Gastrocnemius medialis (tissue), 4 donors: ENCODE results near the gene CLCF1.

Experiments used
- POLR2A ChIP-seq, 2 donors: fragments of 450-650 bp; IDR thresholded peaks; one replicate each; pipeline ENCODE4 v1.6.1; 2017; ENCODE audit warnings: antibody characterized with exemption in 2 of 2, mild to moderate bottlenecking in 2 of 2, moderate library complexity in 2 of 2
- TF ChIP-seq, protein P1 (sequence below), 5 experiments: fragments of 450-650 bp in 3 of 5; fragments of 200-600 bp in 2 of 5; sonication (generic) in 2 of 5; IDR thresholded peaks in 4 of 5; conservative IDR thresholded peaks in 1 of 5; 1 replicate in 4 of 5; 2 replicates in 1 of 5; pipeline ENCODE4 v1.5.1; 2016 to 2019; ENCODE audit warnings: antibody characterized with exemption in 5 of 5, mild to moderate bottlenecking in 3 of 5, moderate library complexity in 3 of 5

DNA sequence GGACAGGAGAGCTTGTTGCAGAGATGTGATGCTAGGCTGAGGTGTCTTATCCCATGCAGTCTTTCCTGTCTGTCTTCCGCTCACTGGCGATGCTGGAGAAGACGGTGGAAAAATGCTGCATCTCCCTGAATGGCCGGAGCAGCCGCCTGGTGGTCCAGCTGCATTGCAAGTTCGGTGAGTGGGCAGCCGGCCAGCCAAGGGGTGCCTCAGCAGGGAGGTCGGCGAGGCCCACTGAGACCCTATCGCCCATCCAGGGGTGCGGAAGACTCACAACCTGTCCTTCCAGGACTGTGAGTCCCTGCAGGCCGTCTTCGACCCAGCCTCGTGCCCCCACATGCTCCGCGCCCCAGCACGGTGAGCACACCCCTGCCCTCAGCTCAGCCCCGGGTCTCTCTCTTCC is 20.0 kb upstream of the CLCF1 start:
- TF ChIP-seq POLR2A (IDR thresholded peaks at IDR 0.05): no peak
- TF ChIP-seq, protein P1, sequence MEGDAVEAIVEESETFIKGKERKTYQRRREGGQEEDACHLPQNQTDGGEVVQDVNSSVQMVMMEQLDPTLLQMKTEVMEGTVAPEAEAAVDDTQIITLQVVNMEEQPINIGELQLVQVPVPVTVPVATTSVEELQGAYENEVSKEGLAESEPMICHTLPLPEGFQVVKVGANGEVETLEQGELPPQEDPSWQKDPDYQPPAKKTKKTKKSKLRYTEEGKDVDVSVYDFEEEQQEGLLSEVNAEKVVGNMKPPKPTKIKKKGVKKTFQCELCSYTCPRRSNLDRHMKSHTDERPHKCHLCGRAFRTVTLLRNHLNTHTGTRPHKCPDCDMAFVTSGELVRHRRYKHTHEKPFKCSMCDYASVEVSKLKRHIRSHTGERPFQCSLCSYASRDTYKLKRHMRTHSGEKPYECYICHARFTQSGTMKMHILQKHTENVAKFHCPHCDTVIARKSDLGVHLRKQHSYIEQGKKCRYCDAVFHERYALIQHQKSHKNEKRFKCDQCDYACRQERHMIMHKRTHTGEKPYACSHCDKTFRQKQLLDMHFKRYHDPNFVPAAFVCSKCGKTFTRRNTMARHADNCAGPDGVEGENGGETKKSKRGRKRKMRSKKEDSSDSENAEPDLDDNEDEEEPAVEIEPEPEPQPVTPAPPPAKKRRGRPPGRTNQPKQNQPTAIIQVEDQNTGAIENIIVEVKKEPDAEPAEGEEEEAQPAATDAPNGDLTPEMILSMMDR (IDR thresholded peaks at IDR 0.05 in 4 of 5, conservative IDR thresholded peaks at IDR 0.05 in 1 of 5): no peak
